Measurements from ENCODE around the gene SEL1L3.

The SEL1L3 gene

GRCh38 chr4:25823632-25824031 lies 39.2 kb downstream of the SEL1L3 start:
- H3K36me3 ChIP-seq = peaks cover 12% of the 10 kb centered on the region; the same call in 1 of the 2 replicates
- no peak overlapping the region for H3K4me2 ChIP-seq
- H3K9me3 ChIP-seq = no peaks in the 10 kb centered on the region
- H3K4me3 ChIP-seq = no peak overlapping the region
- H4K20me1 ChIP-seq = no peaks in the 10 kb centered on the region
- TF ChIP-seq Cebpa-rat (IDR thresholded peaks at IDR 0.05) = no peak
- no peak overlapping the region for H3K27ac ChIP-seq
- 0 out of 2 replicates have a peak overlapping the region, but pooled peaks have one; percentile 10 for H3K9ac ChIP-seq
- no peaks in the 10 kb centered on the region for H3K4me1 ChIP-seq
- no peaks in the 10 kb centered on the region for H3K27me3 ChIP-seq

DNA sequence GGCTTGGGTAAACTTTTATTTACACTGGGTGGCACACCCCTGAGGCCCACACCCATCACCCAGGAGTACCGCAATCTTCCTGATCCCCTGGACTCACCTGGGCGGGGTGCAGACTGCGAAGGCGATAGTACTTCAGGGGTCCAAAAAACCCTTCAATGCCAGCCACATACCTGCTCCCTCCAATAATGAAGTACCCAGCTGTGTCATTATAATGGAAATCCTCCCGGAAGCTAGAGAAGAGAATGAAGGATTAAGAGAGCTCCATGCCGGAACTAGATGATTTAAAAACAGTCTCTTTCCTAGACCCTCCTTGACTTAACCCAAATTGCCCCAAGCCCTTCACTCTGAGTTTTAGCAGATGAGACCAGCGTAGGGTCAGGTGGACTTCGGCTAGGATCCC lies 40.9 kb downstream of the SEL1L3 start:
- no peak overlapping the region for H3K4me3 ChIP-seq
- H3K27me3 ChIP-seq = no peaks in the 10 kb centered on the region
- H4K20me1 ChIP-seq = no peaks in the 10 kb centered on the region
- no peak overlapping the region for H3K27ac ChIP-seq
- no peak overlapping the region for H3K4me2 ChIP-seq
- no peaks in the 10 kb centered on the region for H3K4me1 ChIP-seq
- peaks cover 26% of the 10 kb centered on the region; the same call in 1 of the 2 replicates for H3K36me3 ChIP-seq
- no peak for TF ChIP-seq Cebpa-rat (IDR thresholded peaks at IDR 0.05)
- no peak overlapping the region for H3K9ac ChIP-seq
- no peaks in the 10 kb centered on the region for H3K9me3 ChIP-seq

GRCh38 chr4:25821267-25821666 lies 41.5 kb downstream of the SEL1L3 start:
- Histone ChIP-seq H3K4me1 (no peaks in the 10 kb centered on the region), H3K9ac (no peak overlapping the region), H3K9me3 (no peaks in the 10 kb centered on the region), H3K36me3 (peaks cover 32% of the 10 kb centered on the region; the same call in 1 of the 2 replicates), H4K20me1 (no peaks in the 10 kb centered on the region), H3K4me2 (no peak overlapping the region), H3K27ac (no peak overlapping the region), H3K27me3 (no peaks in the 10 kb centered on the region), H3K4me3 (no peak overlapping the region)
- no peak for TF ChIP-seq Cebpa-rat (IDR thresholded peaks at IDR 0.05)

DNA sequence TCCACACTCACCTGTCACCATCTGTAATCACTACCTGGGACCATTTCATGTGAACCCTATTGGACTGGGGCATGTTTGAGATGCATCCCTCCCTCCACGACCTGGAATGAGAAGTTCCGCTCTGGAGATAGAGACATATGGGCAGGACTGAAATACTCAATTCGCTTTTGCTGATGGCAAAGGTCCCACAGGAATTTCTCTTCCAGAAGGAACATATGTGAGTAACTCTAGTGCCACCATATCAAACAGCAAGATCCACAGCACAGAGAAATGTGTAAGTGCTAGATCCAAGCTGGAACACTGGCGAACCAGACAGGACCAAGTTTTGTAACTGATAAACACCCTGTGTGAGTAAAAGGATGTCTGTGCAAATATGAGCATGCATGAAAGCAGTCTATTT lies 43.9 kb downstream of the SEL1L3 start:
- TF ChIP-seq Cebpa-rat (IDR thresholded peaks at IDR 0.05) = no peak
- Histone ChIP-seq H3K36me3 (peaks cover 34% of the 10 kb centered on the region; the same call in 1 of the 2 replicates), H3K4me2 (no peak overlapping the region), H3K27ac (no peak overlapping the region), H4K20me1 (no peaks in the 10 kb centered on the region), H3K9me3 (no peaks in the 10 kb centered on the region), H3K4me1 (no peaks in the 10 kb centered on the region), H3K4me3 (no peak overlapping the region), H3K27me3 (no peaks in the 10 kb centered on the region), H3K9ac (no peak overlapping the region)

DNA sequence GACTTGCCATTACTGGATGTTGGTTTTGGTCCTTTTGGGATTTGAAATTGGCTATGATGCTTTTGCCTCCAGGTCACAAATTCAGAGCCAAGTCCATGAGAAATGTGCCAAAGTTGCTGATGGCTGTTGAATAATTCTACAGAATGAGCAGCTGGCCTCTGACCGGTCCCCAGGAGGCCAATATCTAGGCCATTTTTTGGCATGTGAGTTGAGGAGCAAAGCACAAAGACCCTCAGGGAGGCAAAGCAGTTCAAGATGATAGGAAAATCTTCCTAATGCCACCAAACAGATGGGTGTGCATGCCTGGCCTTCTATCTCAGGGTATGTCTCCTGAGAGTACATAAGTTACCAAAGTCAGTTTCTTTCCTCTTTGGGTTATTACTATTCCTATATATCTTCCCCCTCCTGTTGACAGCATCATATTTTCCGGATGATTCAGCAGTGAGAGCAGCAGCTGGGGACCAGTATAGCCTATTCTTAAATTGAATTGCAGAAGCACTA lies 44.4 kb downstream of the SEL1L3 start:
- Histone ChIP-seq H3K27me3 (no peaks in the 10 kb centered on the region), H3K9ac (no peak overlapping the region), H3K36me3 (peaks cover 34% of the 10 kb centered on the region; the same call in 1 of the 2 replicates), H4K20me1 (no peaks in the 10 kb centered on the region), H3K4me3 (no peak overlapping the region), H3K4me1 (no peaks in the 10 kb centered on the region), H3K27ac (no peak overlapping the region), H3K4me2 (no peak overlapping the region), H3K9me3 (no peaks in the 10 kb centered on the region)
- TF ChIP-seq Cebpa-rat (IDR thresholded peaks at IDR 0.05) = no peak

DNA sequence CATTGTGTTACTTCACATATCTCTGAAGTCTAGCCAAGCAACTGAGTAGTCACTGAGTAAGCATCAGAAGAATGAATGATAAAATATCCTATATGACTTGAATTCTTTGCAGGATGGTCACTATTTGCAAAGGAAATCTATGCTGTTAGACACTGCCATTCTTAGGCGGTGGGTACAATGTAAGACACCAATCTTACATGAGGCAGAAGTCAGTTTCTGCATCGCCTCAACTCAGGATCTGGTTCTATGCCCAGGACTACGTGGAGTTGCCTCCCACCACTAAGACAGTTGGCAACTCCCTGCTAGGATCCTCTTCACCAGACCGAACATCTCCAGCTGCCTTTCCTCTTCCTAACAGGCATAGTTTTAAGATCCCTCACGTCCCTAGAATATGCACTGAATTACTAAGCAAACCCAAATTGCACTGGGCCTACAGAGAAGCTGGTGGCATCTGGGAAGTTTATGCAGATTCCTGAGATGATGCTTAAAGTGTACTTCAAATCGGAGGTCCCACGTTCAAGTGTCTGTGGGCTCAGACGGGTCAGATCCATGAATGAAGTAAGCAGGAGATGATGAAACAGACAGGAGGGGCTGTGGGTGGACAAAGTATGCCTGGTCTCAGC lies 45.6 kb downstream of the SEL1L3 start:
- Histone ChIP-seq H3K4me2 (no peak overlapping the region), H4K20me1 (no peaks in the 10 kb centered on the region), H3K27me3 (no peaks in the 10 kb centered on the region), H3K4me1 (no peaks in the 10 kb centered on the region), H3K9ac (no peak overlapping the region), H3K9me3 (no peaks in the 10 kb centered on the region), H3K36me3 (peaks cover 34% of the 10 kb centered on the region; the same call in 1 of the 2 replicates), H3K27ac (no peak overlapping the region), H3K4me3 (no peak overlapping the region)
- no peak for TF ChIP-seq Cebpa-rat (IDR thresholded peaks at IDR 0.05)

GRCh38 chr4:25816591-25817058 lies 46.2 kb downstream of the SEL1L3 start:
- H3K4me1 ChIP-seq = no peaks in the 10 kb centered on the region
- no peaks in the 10 kb centered on the region for H3K9me3 ChIP-seq
- H3K27me3 ChIP-seq = no peaks in the 10 kb centered on the region
- H3K4me2 ChIP-seq = no peak overlapping the region
- no peak overlapping the region for H3K9ac ChIP-seq
- TF ChIP-seq Cebpa-rat (IDR thresholded peaks at IDR 0.05) = no peak
- H3K36me3 ChIP-seq = peaks cover 34% of the 10 kb centered on the region; the same call in 1 of the 2 replicates
- no peak overlapping the region for H3K27ac ChIP-seq
- no peaks in the 10 kb centered on the region for H4K20me1 ChIP-seq
- no peak overlapping the region for H3K4me3 ChIP-seq

GRCh38 chr4:25815586-25815985 lies 47.2 kb downstream of the SEL1L3 start:
- Histone ChIP-seq H3K4me1 (no peaks in the 10 kb centered on the region), H3K4me2 (no peak overlapping the region), H3K27ac (no peak overlapping the region), H3K4me3 (no peak overlapping the region), H3K36me3 (peaks cover 42% of the 10 kb centered on the region; the same call in 1 of the 2 replicates), H4K20me1 (no peaks in the 10 kb centered on the region), H3K9ac (no peak overlapping the region), H3K9me3 (no peaks in the 10 kb centered on the region), H3K27me3 (no peaks in the 10 kb centered on the region)
- TF ChIP-seq Cebpa-rat (IDR thresholded peaks at IDR 0.05) = no peak

- H3K27ac ChIP-seq = no peak overlapping the region
- H3K9me3 ChIP-seq = no peaks in the 10 kb centered on the region
- H4K20me1 ChIP-seq = no peaks in the 10 kb centered on the region
- peaks cover 39% of the 10 kb centered on the region; the same call in 1 of the 2 replicates for H3K36me3 ChIP-seq
- no peak overlapping the region for H3K9ac ChIP-seq
- H3K27me3 ChIP-seq = no peaks in the 10 kb centered on the region
- H3K4me2 ChIP-seq = no peak overlapping the region
- no peak overlapping the region for H3K4me3 ChIP-seq
- no peaks in the 10 kb centered on the region for H3K4me1 ChIP-seq
- TF ChIP-seq Cebpa-rat (IDR thresholded peaks at IDR 0.05) = no peak
Measured at GRCh38 chr4:25814301-25815136, 48.3 kb downstream of the SEL1L3 start.
